Measurements from ENCODE around the gene CEP295NL.
A peak's percentile ranks its signal among the peaks of the same experiment; 100 is the strongest.
"Not testable (repeated sequence)": the region's sequence is repeated elsewhere in the genome, so short reads cannot be mapped to it uniquely, and the experiment has no call there.

The CEP295NL gene

DNA sequence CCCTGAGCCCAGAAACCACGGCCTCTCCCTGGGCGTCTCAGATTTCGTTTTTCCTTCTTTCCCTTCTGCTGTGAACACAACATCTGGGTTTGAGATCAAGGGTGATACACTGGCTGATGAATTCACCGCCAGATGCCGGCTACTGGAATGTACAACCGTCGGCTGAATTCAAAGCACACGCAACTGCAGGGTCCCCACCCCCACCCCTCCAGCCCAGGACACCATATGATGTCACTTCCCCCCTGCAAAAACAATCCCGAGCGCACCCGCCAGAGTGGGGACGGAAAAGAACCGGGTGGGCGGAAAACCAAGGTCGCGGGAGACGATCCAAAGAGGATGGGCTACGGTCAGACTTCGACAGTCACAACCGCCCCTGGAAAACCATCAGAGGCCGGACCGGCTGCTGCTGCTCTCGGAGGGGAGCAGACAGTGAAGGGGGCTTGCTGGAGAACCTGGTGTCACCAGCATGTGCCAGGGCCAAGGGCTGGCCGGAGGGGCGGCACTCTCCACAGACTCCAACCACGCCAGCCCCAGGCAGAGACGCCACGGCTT lies 23.3 kb downstream of the CEP295NL start:
- H3K9me3 Mint-ChIP-seq: no peaks in the 10 kb centered on the region
- CTCF ChIA-PET: no interaction called here
- H3K27ac Mint-ChIP-seq: no peak overlapping the region
- DNase-seq: peak; percentile 47
- peaks cover 78% of the 10 kb centered on the region for H3K27me3 Mint-ChIP-seq
- peak overlapping the region; percentile 37 for H3K4me3 Mint-ChIP-seq
- no peaks in the 10 kb centered on the region for H3K36me3 Mint-ChIP-seq
- H3K4me1 Mint-ChIP-seq: peaks cover 31% of the 10 kb centered on the region

DNA sequence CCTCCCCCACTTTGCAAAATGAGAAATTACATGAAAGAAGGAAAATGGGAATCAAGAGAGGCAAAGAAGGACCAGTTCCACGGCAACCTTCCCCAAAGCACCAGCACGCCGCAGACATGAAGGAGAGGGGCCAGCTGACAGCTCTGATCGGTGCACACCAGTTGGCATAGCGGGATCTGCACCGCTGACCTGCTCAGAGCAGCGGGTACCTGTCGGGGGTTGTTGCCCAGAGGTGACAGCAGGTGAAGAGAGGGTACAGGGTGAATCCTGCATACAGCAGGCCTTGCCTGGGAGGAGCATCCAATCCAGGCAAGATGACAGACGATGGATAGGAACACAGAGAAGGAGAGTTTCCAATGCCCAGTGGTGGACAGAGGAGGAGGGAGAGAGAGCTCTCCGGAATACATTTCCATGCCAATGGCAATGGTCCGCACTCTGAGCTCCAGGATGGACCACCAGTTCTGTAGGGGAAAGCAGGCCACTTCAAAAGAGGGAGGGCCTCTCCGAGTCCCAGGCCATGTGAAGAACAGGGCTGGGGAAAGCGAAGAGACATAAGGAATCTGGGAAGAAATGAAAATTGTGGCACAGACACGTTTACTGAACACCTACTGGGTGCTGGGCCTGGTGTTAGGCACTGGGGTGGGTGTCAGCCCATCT lies 24.0 kb downstream of the CEP295NL start:
- peak overlapping the region; percentile 31 for H3K27ac Mint-ChIP-seq
- peaks cover 31% of the 10 kb centered on the region for H3K4me1 Mint-ChIP-seq
- H3K36me3 Mint-ChIP-seq: no peaks in the 10 kb centered on the region
- H3K4me3 Mint-ChIP-seq: peak overlapping the region; percentile 23
- H3K27me3 Mint-ChIP-seq: peaks cover 78% of the 10 kb centered on the region
- CTCF ChIA-PET: no interaction called here
- DNase-seq: no peak
- H3K9me3 Mint-ChIP-seq: no peaks in the 10 kb centered on the region

DNA sequence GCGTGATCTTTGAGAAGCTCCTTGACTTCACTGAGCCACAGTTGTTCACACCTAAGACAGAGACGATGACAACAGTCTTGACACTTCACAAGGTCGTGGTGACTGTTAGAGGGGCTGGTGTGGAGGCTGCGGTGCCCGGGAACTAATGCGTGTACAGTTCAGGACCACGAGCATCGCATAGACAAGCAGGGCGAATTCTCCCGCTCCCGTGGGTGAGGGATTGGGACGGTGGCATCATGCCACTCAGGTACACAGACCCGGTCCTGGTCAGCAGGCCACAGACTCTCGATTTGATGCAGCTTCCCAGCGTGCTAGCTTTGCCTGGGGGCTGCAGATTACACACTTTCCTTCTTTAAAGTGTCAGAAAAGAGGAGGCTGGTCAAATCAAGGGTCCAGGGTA lies 24.7 kb downstream of the CEP295NL start:
- H3K4me3 Mint-ChIP-seq: no peak overlapping the region
- CTCF ChIA-PET: interaction anchor here (1.1 to 4.4 kb wide), 2 partner anchors 12 to 15 kb away, joined by 3 to 23 read pairs; no protein-coding TSS in a partner anchor
- DNase-seq: no peak
- H3K36me3 Mint-ChIP-seq: no peaks in the 10 kb centered on the region
- peaks cover 27% of the 10 kb centered on the region for H3K4me1 Mint-ChIP-seq
- peaks cover 77% of the 10 kb centered on the region for H3K27me3 Mint-ChIP-seq
- H3K27ac Mint-ChIP-seq: no peak overlapping the region
- no peaks in the 10 kb centered on the region for H3K9me3 Mint-ChIP-seq

DNA sequence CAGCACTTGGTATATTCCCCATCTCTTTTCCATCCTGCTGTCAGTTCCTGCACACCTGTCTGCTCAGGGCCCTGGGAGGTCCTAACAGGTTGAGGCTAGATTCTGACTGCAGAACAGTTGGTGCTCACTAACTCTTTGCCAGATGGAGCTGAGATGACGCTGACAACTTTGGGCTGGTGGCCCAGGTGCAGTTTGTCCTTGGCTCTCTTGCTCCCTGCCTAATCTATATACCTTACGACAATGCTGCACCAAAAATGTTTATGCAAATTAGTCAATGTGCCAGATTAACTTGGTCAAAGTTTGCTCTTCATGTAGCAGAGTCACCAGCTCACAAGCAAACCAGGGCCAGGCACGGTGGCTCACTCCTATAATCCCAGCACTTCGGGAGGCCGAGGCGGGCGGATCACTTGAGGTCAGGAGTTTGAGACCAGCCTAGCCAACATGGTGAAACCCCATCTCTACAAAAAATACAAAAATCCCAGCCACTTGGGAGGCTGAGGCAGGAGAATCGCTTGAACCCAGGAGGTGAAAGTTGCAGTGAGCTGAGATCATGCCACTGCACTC lies 26.0 kb downstream of the CEP295NL start:
- not testable (repeated sequence) for DNase-seq, H3K36me3 Mint-ChIP-seq, H3K4me3 Mint-ChIP-seq, H3K27ac Mint-ChIP-seq, H3K9me3 Mint-ChIP-seq
- H3K4me1 Mint-ChIP-seq: peaks cover 21% of the 10 kb centered on the region
- H3K27me3 Mint-ChIP-seq: peaks cover 69% of the 10 kb centered on the region
- CTCF ChIA-PET: interaction anchor here (1.1 to 4.4 kb wide), 3 partner anchors 11 to 110 kb away, joined by 3 to 23 read pairs (median 3); no protein-coding TSS in a partner anchor

DNA sequence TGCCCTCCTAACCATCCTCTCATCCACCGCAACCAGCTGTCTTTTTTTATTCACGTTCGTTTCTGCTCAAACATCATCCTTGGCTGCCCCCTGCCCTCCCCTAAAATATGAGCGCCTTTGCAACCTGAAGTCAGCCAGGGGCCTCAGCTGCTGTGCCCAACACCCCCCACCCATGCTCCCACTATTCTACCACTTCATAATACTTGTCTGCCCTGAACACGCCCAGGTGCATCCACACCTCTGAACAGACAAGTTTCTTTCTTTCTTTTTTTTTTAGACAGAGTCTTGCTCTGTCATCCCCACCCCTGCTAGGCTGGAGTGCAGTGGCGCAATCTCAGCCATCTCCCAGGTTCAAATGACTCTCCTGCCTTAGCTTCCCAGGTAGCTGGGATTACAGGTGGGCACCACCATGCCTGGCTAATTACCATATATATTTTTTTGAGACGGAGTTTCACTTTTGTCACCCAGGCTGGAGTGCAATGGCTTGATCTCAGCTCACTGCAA lies 26.9 kb downstream of the CEP295NL start:
- no peak overlapping the region for H3K27ac Mint-ChIP-seq
- no peak for DNase-seq
- H3K4me1 Mint-ChIP-seq: peaks cover 21% of the 10 kb centered on the region
- CTCF ChIA-PET: interaction anchor here (0.6 to 4.4 kb wide), 3 partner anchors 10 to 111 kb away, joined by 3 to 23 read pairs (median 3); no protein-coding TSS in a partner anchor
- no peaks in the 10 kb centered on the region for H3K9me3 Mint-ChIP-seq
- no peaks in the 10 kb centered on the region for H3K36me3 Mint-ChIP-seq
- H3K27me3 Mint-ChIP-seq: peaks cover 66% of the 10 kb centered on the region
- no peak overlapping the region for H3K4me3 Mint-ChIP-seq

DNA sequence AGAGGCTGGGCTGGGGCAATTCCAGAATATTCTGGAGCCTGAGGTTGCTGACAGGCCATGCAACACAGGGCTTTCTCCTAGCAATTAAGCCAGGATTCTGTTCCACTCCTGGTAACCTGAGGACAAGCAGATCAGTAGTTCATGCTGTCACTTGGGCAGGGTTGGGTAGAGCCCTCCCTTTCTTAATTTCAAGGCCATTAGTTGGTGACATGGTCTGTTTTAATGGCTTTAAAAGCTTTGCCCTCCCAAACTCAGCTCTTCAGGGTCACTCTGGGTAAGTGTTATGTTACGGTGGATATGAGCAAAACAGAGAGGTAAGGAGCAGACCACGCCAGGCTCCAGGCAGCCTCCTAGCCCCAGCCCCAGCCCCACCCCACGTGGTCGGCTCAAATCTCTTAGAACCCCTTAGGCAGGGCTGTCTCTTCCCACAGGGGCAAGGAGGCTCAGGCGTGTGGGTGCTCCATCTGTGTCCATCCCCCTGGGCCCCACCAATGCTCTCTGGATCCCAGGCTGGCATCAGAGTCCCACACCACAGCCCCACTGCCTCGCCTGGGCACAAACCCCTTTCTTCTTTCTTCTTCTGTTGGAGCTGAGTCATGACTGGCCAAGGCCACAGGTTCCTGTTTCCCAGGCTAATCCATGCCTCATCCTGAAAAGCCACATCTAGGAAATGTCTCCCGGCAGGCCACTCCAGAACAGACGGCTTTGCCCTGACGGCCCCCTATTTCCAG lies 27.5 kb downstream of the CEP295NL start:
- H3K4me3 Mint-ChIP-seq: no peak overlapping the region
- H3K27me3 Mint-ChIP-seq: peaks cover 64% of the 10 kb centered on the region
- DNase-seq: no peak
- H3K9me3 Mint-ChIP-seq: no peaks in the 10 kb centered on the region
- H3K27ac Mint-ChIP-seq: no peak overlapping the region
- H3K36me3 Mint-ChIP-seq: no peaks in the 10 kb centered on the region
- CTCF ChIA-PET: interaction anchor here (4.4 kb wide), 1 partner anchor 9 kb away, joined by 23 read pairs; no protein-coding TSS in a partner anchor
- peaks cover 21% of the 10 kb centered on the region for H3K4me1 Mint-ChIP-seq

DNA sequence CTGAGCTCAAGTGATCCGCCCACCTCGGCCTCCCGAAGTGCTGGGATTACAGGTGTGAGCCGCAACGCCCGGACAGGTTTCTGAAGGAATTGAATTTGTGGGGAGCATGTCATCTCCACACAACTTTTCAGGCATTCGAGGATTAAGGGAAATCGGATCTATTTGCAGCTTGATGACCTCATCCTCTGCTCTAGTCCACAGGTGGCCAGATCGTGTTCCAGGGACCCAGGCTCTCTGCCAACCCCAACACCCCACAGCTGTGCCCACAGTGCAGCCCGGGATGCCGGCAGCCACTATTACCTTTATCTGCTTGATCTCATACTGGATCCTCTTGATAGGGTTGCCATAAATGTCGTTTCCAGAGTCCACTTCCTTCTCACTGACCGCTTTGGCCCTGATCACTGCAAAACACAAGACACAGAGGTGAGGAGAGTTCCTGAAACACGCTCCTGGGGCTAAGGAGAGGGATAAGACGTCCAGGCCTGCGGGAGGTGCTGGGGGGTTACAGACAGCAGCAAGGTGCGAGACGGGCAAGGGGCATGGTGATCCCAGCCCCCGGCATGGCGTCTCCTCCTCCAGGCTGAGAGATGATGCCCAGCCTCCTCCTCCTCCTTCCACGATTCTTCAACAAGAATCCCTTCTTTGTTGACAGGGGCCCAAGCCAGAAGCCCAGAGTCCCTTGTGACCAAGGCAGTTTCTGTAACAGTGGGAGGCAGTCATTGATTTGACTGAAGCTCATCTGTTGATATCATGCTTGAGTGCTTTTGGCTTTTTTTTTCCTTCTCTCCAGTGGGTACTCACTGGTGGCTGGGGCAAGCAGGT lies 29.3 kb downstream of the CEP295NL start:
- Mint-ChIP-seq H3K27me3 (peaks cover 48% of the 10 kb centered on the region), H3K4me3 (no peak overlapping the region), H3K9me3 (no peaks in the 10 kb centered on the region), H3K4me1 (peaks cover 6% of the 10 kb centered on the region), H3K27ac (no peak overlapping the region), H3K36me3 (no peaks in the 10 kb centered on the region)
- no peak for DNase-seq
- CTCF ChIA-PET: interaction anchor here (1.4 to 4.4 kb wide), 2 partner anchors 7 to 98 kb away, joined by 6 to 23 read pairs; no protein-coding TSS in a partner anchor

DNA sequence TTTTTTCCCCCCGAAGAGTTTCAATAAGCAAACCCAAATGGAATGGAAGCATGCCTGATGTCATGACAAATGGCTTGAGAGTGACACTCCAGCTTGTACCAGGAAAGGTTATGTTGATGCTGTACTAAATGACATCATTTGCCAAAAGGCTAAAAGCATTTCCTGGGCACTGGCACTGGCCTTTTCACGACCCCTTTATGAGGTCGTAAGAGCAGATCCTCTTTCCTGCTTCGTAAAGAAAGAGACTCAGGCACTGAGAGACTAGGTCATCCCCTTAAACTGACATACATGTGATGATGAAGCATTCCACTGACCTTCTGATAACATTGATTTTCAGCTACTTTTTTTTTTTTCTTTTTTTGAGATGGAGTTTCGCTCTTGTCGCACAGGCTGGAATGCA lies 30.5 kb downstream of the CEP295NL start:
- CTCF ChIA-PET: interaction anchor here (1.4 kb wide), 1 partner anchor 99 kb away, joined by 6 read pairs; no protein-coding TSS in a partner anchor
- no peak overlapping the region for H3K4me3 Mint-ChIP-seq
- no peaks in the 10 kb centered on the region for H3K9me3 Mint-ChIP-seq
- no peaks in the 10 kb centered on the region for H3K4me1 Mint-ChIP-seq
- no peaks in the 10 kb centered on the region for H3K36me3 Mint-ChIP-seq
- H3K27ac Mint-ChIP-seq: no peak overlapping the region
- no peak for DNase-seq
- peaks cover 47% of the 10 kb centered on the region for H3K27me3 Mint-ChIP-seq

DNA sequence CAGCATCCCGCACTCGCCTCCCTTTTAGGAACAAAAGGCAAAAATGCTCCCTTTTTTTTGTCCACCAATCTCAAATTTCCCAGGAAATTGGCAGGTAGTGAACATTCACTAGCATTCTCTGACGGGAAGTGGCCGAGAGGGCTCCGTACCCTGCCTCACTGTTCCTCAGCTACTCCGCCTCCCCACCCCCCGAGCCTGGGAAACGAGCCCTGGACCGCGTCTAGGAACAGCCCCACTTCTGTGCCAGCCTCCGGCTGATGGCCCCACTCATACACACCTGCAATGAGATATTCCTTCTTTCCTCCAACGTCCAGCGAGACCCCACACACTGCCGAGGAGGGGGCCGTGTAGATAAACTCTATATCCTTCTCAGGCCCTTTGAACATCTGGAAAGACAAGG lies 32.4 kb downstream of the CEP295NL start:
- no peaks in the 10 kb centered on the region for H3K9me3 Mint-ChIP-seq
- peaks cover 3% of the 10 kb centered on the region for H3K4me1 Mint-ChIP-seq
- H3K4me3 Mint-ChIP-seq: no peak overlapping the region
- peaks cover 41% of the 10 kb centered on the region for H3K27me3 Mint-ChIP-seq
- DNase-seq: no peak
- CTCF ChIA-PET: no interaction called here
- no peak overlapping the region for H3K27ac Mint-ChIP-seq
- H3K36me3 Mint-ChIP-seq: no peaks in the 10 kb centered on the region

DNA sequence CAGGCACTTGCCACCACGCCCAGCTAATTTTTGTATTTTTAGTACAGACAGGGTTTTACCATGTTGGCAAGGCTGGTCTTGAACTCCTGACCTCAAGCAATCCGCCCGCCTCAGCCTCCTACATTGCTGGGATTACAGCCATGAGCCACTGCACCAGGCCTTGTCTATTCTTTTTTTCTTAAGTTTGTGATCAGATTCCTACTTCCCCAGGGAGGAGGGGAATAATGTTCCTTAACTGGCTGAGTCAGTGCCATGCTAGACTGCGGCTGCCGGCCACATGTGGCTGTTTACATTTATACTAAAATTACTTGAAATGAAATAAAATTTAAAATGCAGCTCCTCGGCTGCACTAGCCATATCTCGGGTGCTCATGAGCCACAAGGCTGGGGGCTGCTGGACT lies 34.6 kb downstream of the CEP295NL start:
- H3K4me1 Mint-ChIP-seq: peaks cover 4% of the 10 kb centered on the region
- no peaks in the 10 kb centered on the region for H3K36me3 Mint-ChIP-seq
- peaks cover 29% of the 10 kb centered on the region for H3K27me3 Mint-ChIP-seq
- H3K27ac Mint-ChIP-seq: no peak overlapping the region
- no peak overlapping the region for H3K4me3 Mint-ChIP-seq
- DNase-seq: no peak
- CTCF ChIA-PET: no interaction called here
- no peaks in the 10 kb centered on the region for H3K9me3 Mint-ChIP-seq

DNA sequence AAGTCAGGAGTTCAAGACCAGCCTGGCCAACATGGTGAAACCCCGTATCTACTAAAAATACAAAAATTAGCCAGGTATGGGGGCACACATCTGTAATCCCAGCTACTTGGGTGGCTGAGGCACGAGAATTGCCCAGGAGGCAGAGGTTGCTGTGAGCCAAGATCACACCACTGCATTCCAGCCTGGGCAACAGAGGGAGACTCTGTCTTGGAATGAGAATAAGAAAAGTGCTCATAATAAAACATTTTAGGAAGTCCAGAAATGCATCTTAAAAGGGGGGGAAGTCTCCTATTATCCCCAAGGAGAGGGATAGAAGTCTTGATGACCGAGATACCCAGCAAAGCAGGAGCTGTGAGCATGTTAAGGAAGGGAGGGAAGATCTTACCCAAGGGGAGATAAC lies 36.0 kb downstream of the CEP295NL start:
- not testable (repeated sequence) for DNase-seq, H3K36me3 Mint-ChIP-seq, H3K27ac Mint-ChIP-seq, H3K9me3 Mint-ChIP-seq, H3K4me3 Mint-ChIP-seq, H3K4me1 Mint-ChIP-seq
- peaks cover 28% of the 10 kb centered on the region for H3K27me3 Mint-ChIP-seq
- CTCF ChIA-PET: interaction anchor here (0.6 to 5.6 kb wide), 5 partner anchors 9 to 978 kb away, joined by 3 to 51 read pairs (median 8); no protein-coding TSS in a partner anchor

DNA sequence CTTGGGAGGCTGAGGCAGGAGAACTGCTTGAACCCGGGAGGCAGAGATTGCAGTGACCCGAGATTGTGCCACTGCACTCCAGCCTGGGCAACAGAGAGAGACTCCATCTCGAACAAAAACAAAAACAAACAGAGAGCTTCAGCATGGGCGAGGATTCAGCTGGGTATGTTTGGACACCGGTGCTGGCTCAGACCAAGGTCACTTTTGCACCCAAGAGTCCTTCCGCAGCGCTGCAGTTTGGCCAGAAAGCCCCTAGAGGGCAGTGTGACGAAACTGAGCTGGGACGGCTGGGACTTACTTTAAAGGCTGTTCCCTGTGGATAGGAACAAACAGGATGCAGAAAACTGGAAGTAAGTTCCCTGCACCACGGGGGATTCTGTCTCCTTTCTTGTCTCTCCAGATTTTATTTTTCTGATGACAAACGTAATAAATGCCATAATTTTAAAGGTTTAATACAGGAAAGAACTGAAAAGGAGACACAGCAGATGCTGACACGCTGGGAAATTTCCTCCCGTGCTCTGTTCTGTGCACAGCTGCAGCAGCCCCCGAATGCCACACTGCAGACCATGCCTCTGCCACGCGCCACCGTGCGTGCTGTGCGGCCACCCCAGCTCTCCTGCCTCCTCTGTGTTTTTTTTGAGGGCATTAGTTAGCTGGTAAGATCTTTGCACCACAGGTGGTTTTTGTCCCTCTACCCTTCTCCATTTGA lies 37.2 kb downstream of the CEP295NL start:
- H3K36me3 Mint-ChIP-seq: no peaks in the 10 kb centered on the region

DNA sequence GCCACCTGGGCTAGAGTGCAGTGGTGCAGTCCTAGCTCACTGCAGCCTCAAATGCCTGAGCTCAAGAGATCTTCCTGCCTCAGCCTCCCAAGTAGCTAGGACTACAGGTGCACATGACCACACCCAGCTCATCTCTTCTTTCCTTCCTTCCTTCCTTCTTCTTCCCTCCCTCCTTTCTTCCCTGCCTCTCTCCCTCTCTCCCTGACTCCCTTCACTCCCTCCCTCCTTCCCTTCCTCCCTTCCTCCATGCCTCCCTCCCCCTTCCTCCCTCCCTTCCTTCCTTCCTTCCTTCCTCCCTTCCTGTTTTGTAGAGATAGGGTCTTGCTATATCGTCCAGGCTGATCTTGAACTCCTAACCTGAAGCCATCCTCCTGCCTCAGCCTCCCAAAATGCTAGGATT lies 38.9 kb downstream of the CEP295NL start:
- H3K4me1 Mint-ChIP-seq: peaks cover 4% of the 10 kb centered on the region
- CTCF ChIA-PET: interaction anchor here (1.0 to 5.6 kb wide), 3 partner anchors 14 to 108 kb away, joined by 3 to 51 read pairs (median 3); no protein-coding TSS in a partner anchor
- no peak overlapping the region for H3K4me3 Mint-ChIP-seq
- H3K9me3 Mint-ChIP-seq: no peaks in the 10 kb centered on the region
- H3K36me3 Mint-ChIP-seq: no peaks in the 10 kb centered on the region
- peaks cover 31% of the 10 kb centered on the region for H3K27me3 Mint-ChIP-seq
- DNase-seq: no peak
- no peak overlapping the region for H3K27ac Mint-ChIP-seq

More for the DNA sequence above, 37.2 kb downstream of the CEP295NL start:
- Mint-ChIP-seq H3K4me3 (no peak overlapping the region), H3K4me1 (peaks cover 4% of the 10 kb centered on the region), H3K27ac (no peak overlapping the region), H3K9me3 (no peaks in the 10 kb centered on the region), H3K27me3 (peaks cover 27% of the 10 kb centered on the region)
- CTCF ChIA-PET: interaction anchor here (0.6 to 5.6 kb wide), 15 partner anchors 10 to 527 kb away, joined by 3 to 51 read pairs (median 3); partner anchors contain the start of gene LGALS3BP
- DNase-seq: peak; percentile 75
